CD4-positive, alpha-beta T cell treated with Interleukin-1 beta for 1 hour (primary cell): ENCODE results near the gene ARHGAP26.
"Not testable (repeated sequence)": the region's sequence is repeated elsewhere in the genome, so short reads cannot be mapped to it uniquely, and the experiment has no call there.

ENCODE experiments used
- DNase-seq, 2 donors: peaks; one replicate each; pipeline ENCODE4 v3.0.0-alpha.2; 2020 to 2022

ARHGAP26 gene

GRCh38 chr5:142969186-142969585 lies 199.0 kb downstream of the ARHGAP26 start:
- DNase-seq, result no peak

- DNase-seq, result no peak
These were observed 199.7 kb downstream of the ARHGAP26 start for GRCh38 chr5:142969624-142970439.

GRCh38 chr5:142970440-142971030 lies 200.4 kb downstream of the ARHGAP26 start:
- no peak for DNase-seq

DNA sequence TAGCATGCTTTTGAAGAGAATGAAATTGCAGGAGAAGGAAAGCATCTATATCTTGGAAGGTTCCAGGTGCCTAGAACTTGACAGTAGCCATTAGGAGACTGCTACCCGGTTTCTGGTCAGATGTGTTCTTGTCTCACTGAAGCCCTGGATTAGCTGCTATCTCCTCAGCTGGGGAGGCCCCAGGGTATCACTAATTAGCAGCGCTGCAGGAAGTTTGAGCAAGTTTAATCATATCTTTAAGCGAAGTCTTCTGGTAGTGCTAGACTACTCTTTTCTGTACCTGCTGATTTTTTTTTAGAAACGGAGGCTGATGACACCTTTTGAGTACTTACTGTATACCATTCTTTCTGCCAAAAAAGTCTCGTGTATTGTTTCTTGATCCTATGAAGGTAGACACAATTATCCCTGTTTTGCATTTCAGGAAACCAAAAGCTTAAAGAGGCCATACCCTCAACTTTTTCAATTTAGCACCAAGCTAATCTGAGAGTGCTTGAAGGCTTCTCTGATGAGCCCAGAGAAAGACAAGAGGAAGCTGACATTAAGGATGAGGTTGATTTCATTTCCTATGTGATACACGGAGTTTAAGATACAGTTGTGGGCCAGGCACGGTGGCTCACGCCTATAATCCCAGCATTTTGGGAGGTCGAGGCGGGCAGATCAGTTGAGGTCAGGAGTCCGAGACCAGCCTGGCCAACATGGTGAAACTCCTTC lies 201.3 kb downstream of the ARHGAP26 start:
- no peak for DNase-seq

- no peak for DNase-seq
These were observed 201.9 kb downstream of the ARHGAP26 start for GRCh38 chr5:142972064-142972570.

- no peak for DNase-seq
These were observed 203.8 kb downstream of the ARHGAP26 start for GRCh38 chr5:142973932-142974331.

- no peak for DNase-seq
These were observed 204.2 kb downstream of the ARHGAP26 start for GRCh38 chr5:142974409-142974808.

DNA sequence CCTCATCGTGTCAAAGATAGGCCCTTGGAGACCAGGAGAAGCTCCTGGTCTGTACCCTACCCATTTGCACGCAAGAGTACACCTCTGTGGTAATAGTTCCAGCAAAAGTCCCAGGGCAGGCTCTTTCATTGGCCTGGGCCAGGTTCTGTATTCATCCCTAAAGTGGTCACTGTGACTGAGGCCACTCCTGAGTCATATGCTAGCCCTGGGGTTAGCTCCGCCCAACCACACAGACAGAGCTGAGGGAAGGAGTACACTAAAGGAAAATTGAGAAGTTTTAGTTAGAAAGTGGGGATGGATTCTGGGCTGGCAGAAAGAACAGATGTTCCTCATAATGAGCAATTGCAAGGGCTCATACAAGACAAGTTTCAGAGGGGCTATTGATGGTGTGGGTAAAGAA lies 206.7 kb downstream of the ARHGAP26 start:
- peak in 1 of 2 donors; percentile 57 for DNase-seq

DNA sequence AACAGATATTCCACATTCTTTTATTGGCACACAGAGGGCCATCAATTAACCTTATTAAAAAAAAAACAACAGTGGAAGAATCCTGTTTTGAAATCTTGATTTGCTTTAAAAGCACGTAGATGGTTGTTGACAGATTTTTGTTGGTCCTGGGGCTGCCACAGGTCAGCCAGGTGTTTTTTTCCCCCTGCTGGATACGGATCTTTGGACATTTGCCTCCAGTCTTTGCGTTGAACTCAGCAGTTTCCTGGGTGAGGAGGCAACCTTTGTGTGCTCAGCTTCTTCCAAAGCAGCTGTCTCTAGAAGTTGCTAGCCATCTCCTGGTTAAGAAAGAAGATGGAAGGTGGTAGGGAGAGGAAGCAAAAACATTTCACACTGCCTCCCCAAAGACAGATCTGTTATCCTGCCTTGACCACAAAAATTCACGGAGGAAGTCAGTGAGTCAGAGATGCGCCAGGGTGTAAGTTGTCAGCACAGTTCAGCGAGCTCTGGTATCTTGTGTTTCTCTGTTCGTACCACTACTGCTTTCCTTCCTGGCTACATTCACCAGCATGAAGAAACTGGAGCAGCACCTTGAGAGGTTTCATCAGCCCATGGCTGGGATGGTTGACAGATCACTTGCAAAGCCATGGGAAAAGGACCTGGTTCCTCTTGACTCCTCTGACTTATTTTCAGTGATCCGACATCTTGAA lies 207.3 kb downstream of the ARHGAP26 start:
- DNase-seq, result peak; percentile 74 to 75

GRCh38 chr5:142978252-142978651 lies 208.1 kb downstream of the ARHGAP26 start:
- no peak for DNase-seq

DNA sequence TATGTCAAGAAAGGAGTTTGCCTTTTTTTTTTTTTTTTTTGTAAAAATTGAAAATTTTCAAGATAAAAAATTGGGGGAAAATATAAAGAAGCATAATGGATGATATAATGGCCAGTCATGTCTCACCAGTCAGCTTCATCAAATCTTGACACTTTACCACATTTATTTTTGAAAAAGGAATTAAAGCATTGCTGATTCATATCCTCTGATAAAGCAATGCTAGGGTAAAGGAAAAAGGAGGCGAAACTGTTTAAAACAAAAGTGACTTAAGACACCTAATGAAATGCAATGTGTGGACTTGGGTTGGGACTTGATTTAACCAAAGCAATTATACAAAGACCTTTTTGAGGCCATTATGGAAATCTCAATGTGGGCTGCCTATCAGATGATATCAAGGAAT lies 208.5 kb downstream of the ARHGAP26 start:
- DNase-seq, result no peak

DNA sequence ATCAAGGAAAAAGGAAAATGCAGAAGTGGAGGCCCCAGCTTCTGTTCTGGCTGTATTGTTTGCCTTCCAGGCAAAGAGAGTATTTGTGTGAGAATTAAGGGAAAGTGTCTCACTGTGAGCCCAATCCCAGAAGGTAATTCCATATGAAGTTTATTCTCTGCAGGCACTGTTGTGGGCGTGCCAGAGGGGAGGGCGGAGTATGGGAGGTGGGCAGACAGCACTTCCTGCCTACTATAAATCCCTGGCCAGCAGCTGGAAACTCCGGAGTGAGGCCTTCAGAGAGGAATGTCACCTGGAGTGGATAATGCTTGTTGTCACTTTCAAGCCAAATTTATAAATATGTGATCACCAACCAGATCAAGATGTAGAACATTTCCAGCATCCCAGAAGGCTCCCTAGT lies 209.5 kb downstream of the ARHGAP26 start:
- DNase-seq, result no peak

GRCh38 chr5:142981475-142981874 lies 211.3 kb downstream of the ARHGAP26 start:
- no peak for DNase-seq

- DNase-seq, result no peak
These were observed 212.0 kb downstream of the ARHGAP26 start for GRCh38 chr5:142981886-142982820.

DNA sequence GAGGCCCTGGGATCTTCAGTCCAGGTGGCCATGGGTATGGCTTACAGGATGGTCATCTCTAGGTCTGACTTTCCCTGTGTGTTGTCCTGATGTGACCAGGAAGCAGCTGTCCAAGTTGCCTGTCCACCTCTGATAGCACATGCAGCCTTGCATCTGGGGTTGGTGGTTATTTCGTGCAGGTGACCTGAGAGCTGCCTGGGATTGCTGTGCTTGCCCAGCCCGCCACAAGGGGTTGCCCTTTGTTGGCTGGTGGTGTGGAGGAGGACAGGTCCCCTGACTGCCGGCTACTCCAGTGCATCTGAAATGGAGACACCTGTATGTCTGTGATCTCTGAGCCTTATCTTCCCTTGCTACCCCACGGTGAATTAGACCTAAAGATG lies 212.6 kb downstream of the ARHGAP26 start:
- DNase-seq, result no peak

GRCh38 chr5:142984011-142984410 lies 213.8 kb downstream of the ARHGAP26 start:
- DNase-seq, result no peak

GRCh38 chr5:142984525-142984924 lies 214.3 kb downstream of the ARHGAP26 start:
- DNase-seq, result no peak

DNA sequence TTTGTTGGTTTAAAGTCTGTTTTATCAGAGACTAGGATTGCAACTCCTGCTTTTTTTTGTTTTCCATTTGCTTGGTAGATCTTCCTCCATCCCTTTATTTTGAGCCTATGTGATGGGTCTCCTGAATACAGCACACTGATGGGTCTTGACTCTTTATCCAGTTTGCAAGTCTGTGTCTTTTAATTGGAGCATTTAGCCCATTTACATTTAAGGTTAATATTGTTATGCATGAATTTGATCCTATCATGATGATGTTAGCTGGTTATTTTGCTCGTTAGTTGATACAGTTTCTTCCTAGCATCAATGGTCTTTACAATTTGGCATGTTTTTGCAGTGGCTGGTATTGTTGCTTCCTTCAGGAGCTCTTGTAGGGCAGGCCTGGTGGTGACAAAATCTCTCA lies 219.1 kb downstream of the ARHGAP26 start:
- not testable (repeated sequence) for DNase-seq

DNA sequence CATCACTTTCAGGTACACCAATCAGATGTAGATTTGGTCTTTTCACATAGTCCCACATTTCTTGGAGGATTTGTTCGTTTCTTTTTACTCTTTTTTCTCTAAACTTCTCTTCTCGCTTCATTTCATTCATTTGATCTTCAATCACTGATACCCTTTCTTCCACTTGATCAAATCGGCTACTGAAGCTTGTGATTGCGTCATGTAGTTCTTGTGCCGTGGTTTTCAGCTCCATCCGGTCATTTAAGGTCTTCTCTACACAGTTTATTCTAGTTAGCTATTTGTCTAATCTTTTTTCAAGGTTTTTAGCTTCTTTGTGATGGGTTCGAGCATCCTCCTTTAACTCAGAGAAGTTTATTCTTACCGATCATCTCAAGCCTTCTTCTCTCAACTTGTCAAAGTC lies 219.9 kb downstream of the ARHGAP26 start:
- not testable (repeated sequence) for DNase-seq

DNA sequence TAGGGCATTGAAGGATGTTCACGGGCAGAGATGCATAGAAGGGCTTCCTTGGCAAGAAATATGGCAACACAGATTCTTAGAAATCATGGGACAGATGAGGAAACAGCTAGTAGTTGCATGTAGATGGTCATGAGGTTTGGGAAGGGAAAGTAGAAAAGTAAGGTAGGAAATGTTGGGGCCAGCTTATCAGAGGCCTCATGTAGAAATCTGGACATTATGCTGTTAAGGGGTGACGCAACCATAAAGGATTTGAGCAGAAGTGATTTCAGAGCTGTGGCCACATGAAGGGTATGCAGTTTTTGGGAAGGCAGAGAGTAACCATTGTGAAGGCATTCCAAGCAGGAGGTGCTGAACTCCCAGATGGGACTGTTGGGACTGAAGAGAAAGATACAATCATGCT lies 224.0 kb downstream of the ARHGAP26 start:
- DNase-seq, result no peak

GRCh38 chr5:142995621-142996020 lies 225.4 kb downstream of the ARHGAP26 start:
- DNase-seq, result not testable (repeated sequence)

DNA sequence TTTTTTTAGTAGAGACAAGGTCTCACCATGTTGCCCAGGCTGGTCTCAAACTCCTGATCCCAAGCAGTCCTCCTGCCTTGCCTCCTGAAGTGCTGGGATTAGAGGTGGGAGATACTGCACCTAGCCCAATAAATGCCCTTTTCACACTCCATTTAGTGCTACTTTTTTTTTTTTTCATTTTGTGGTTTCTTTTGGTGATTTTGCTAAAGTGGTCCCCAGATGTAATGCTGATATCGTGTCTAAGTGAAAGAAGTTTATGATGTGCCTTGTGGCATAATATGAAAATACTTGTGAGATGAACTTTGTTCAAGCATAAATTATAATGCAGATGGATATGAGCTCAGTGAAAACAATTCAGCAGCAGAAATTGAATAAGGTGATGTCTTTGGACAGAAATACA lies 227.4 kb downstream of the ARHGAP26 start:
- no peak for DNase-seq
